Activated B cell treated with CpG ODN at 0.5 μM for 24 hours (primary cell): ENCODE results near the gene ZBTB37. TPM values are rescaled to one million over a fixed set of nuclear protein-coding genes. Genes with fewer than 3 reads are reported as not detected.
"Not testable (repeated sequence)": the region's sequence is repeated elsewhere in the genome, so short reads cannot be mapped to it uniquely, and the experiment has no call there.

Experiments used
- ATAC-seq: fragments of 200-7000 bp; cut with Tn5 transposase; one replicate; pipeline ENCODE4 v1.10.0; 2021; ENCODE audit warnings: low read depth, mild to moderate bottlenecking, moderate library complexity
- CTCF ChIA-PET: fragments of 350-600 bp; sonication (Branson Sonifier 250); formaldehyde crosslinking; loops from one replicate; lab custom pipeline; 2021; ENCODE audit warnings: antibody characterized with exemption; lab: Charles Lee
- POLR2A ChIA-PET: fragments of 350-600 bp; sonication (Branson Sonifier 250); formaldehyde crosslinking; loops from one replicate; lab custom pipeline; 2021; ENCODE audit warnings: antibody characterized with exemption; lab: Charles Lee
- DNase-seq: peaks from one replicate; pipeline ENCODE4 v3.0.0; 2022
- H3K27ac Mint-ChIP-seq: one replicate; pipeline ENCODE4 v1.8.0; 2020; ENCODE audit warnings: mixed read lengths
- H3K27me3 Mint-ChIP-seq: one replicate; pipeline ENCODE4 v1.8.0; 2021; ENCODE audit warnings: mixed read lengths
- H3K36me3 Mint-ChIP-seq: one replicate; pipeline ENCODE4 v1.8.0; 2021; ENCODE audit warnings: low read depth, mixed read lengths
- H3K4me1 Mint-ChIP-seq: one replicate; pipeline ENCODE4 v1.8.0; 2021; ENCODE audit warnings: mixed read lengths
- H3K4me3 Mint-ChIP-seq: one replicate; pipeline ENCODE4 v1.8.0; 2020; ENCODE audit warnings: mild to moderate bottlenecking, mixed read lengths
- H3K9me3 Mint-ChIP-seq: one replicate; pipeline ENCODE4 v1.8.0; 2020; ENCODE audit warnings: mixed read lengths
- intact Hi-C: fragments of 100-400 bp; cut with micrococcal nuclease; formaldehyde crosslinking; loops from one replicate; pipeline ENCODE4 v1.15.1; 2024
- total RNA-seq: library from RNA; stranded (reverse); gene quantifications from 2 replicates; pipeline ENCODE4 v1.2.3, GENCODE V29; 2022
- TF ChIP-seq, protein P1 (sequence below): fragments of 200-600 bp; IDR thresholded peaks from one replicate; pipeline ENCODE4 v1.8.0; 2022; ENCODE audit warnings: antibody characterized with exemption, mild to moderate bottlenecking

The ZBTB37 gene
- total RNA-seq, 1 donor from 2014 or later: 24.6 TPM

DNA sequence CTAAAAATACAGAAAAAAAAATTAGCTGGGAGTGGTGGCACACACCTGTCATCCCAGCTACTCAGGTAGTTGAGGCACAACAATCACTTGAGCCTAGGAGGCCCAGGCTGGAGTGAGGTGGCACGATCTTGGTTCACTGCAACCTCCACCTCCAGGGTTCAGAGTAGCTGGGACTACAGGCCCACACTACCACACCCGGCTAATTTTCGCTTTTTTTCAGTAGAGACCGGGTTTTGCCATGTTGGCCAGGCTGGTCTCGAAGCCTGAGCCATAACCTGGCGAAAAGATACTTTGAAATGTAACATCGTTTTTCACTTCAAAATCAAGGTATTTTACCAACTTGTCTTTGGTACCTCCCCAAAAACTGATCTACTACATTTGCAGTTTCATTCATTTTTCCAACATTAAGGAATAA is 6.4 kb upstream of the ZBTB37 start:
- intact Hi-C loops: loop anchor here (10.0 kb wide), 1 partner anchor 883 kb away; no protein-coding TSS in a partner anchor
- peak overlapping the region; percentile 24 for H3K27ac Mint-ChIP-seq
- no peaks in the 10 kb centered on the region for H3K9me3 Mint-ChIP-seq
- H3K27me3 Mint-ChIP-seq: no peaks in the 10 kb centered on the region
- ChIA-PET POLR2A (interaction anchor here (1.6 to 1.7 kb wide), 2 partner anchors 37 to 448 kb away, joined by 3 to 11 read pairs; partner anchors contain the start of genes CENPL and DARS2), CTCF (no interaction called here)
- H3K36me3 Mint-ChIP-seq: peaks cover 74% of the 10 kb centered on the region
- ATAC-seq (no peak), DNase-seq (no peak)
- TF ChIP-seq, protein P1, sequence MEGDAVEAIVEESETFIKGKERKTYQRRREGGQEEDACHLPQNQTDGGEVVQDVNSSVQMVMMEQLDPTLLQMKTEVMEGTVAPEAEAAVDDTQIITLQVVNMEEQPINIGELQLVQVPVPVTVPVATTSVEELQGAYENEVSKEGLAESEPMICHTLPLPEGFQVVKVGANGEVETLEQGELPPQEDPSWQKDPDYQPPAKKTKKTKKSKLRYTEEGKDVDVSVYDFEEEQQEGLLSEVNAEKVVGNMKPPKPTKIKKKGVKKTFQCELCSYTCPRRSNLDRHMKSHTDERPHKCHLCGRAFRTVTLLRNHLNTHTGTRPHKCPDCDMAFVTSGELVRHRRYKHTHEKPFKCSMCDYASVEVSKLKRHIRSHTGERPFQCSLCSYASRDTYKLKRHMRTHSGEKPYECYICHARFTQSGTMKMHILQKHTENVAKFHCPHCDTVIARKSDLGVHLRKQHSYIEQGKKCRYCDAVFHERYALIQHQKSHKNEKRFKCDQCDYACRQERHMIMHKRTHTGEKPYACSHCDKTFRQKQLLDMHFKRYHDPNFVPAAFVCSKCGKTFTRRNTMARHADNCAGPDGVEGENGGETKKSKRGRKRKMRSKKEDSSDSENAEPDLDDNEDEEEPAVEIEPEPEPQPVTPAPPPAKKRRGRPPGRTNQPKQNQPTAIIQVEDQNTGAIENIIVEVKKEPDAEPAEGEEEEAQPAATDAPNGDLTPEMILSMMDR: no peak
- H3K4me3 Mint-ChIP-seq: no peak overlapping the region
- peaks cover 42% of the 10 kb centered on the region for H3K4me1 Mint-ChIP-seq

DNA sequence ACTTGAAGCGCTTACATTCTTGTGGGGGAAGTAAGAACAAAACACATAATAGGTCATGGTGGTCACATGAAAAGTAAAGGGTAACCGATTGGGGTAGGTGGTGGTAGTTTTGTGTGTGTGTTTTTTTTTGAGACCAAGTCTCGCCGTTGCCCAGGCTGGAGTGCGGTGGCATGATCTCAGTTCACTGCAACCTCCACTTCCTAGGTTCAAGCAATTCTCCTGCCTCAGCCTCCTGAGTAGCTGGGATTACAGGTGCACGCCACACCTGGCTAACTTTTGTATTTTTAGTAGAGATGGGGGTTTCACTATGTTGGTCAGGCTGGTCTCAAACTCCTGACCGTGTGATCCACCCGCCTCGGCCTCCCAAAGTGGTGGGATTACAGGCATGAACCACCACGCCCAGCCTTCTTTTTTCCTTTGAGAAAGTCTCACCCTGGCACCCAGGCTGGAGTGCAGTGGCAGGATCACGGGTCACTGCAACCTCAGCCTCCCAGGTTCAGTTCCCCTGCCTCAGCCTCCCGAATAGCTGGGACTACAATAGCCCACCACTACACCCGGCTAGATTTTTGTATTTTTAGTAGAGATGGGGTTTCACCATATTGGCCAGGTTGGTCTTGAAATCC is 5.9 kb upstream of the ZBTB37 start:
- H3K4me3 Mint-ChIP-seq, H3K9me3 Mint-ChIP-seq, DNase-seq, H3K27me3 Mint-ChIP-seq, CTCF ChIA-PET: not testable (repeated sequence)
- H3K4me1 Mint-ChIP-seq: peaks cover 47% of the 10 kb centered on the region
- peak overlapping the region; percentile 24 for H3K27ac Mint-ChIP-seq
- H3K36me3 Mint-ChIP-seq: peaks cover 75% of the 10 kb centered on the region
- POLR2A ChIA-PET: interaction anchor here (0.7 to 1.7 kb wide), 4 partner anchors 7 to 448 kb away, joined by 3 to 11 read pairs (median 5); partner anchors contain the start of genes CENPL and DARS2
- peak; percentile 10 for ATAC-seq
- intact Hi-C loops: loop anchor here (10.0 kb wide), 1 partner anchor 883 kb away; no protein-coding TSS in a partner anchor

DNA sequence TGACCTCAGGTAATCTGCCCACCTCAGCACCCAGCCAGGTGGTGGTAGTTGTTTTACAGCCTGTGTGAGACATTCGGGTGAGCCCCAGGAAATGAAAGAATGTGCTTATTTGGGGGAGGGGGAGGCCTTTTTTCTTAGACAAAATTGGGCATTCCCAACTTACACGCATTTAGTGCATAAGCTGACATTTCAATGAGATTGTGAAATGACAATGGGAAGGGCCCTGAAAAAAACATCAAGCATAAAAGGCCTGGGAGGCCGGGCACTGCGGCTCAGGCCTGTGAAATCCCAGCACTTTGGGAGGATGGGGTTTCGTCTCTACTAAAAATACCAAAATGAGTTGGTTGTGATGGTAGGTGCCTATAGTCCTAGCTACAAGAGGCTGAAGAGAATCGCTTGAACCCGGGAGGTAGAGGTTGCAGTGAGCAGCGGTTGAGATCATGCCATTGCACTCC is 5.4 kb upstream of the ZBTB37 start:
- Mint-ChIP-seq H3K4me1 (peaks cover 51% of the 10 kb centered on the region), H3K4me3 (no peak overlapping the region), H3K36me3 (peaks cover 75% of the 10 kb centered on the region), H3K27me3 (no peaks in the 10 kb centered on the region), H3K27ac (peak overlapping the region; percentile 24), H3K9me3 (no peaks in the 10 kb centered on the region)
- ChIA-PET CTCF (no interaction called here), POLR2A (interaction anchor here (0.7 to 1.6 kb wide), 4 partner anchors 8 to 445 kb away, joined by 3 to 6 read pairs (median 4); partner anchors contain the start of genes CENPL and DARS2)
- ATAC-seq: no peak
- intact Hi-C loops: loop anchor here (10.0 kb wide), 1 partner anchor 882 kb away; no protein-coding TSS in a partner anchor
- TF ChIP-seq, protein P1: no peak
- no peak for DNase-seq

DNA sequence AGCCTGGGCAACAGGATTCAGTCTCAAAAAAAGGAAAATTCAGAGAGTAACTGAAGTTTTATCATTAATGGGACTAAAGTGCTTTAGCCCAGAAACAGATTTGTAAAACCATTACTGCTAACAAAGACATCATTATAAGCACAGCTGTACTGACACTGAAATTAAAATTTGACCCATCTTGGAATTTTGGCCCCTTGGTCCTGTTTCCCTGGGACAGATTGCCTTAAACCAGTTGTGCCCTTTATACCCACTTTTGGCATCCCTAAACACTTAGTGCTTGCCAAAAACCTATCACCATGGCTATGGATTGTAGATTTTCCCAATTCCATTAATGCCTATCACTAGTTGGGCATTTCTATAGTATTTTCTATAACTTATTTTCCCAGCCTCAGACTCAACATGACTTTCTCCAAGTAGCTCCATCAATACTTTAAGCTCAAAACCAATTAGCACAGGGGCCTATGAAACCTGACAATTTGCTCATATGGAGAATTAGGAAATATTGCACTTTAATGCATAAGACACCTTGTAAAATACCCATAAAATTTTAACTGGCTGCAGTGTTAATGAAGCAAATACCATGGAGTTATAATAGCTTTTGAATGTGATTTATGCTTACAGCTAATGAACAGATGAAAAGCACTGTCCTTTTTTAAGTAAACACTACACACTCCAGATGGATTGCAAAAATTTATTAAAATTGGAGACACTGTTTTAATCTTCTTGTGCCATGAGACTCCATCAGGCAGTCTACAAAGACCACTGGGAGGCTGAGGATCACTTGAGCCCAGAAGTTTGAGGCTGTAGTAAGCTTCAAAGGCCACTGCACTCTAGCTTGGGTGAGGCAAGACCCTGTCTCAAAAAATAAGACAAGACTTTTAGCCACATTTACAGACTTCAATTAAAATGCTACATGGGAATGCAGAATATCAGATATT is 4.7 kb upstream of the ZBTB37 start:
- H3K27me3 Mint-ChIP-seq: no peaks in the 10 kb centered on the region
- no peak for ATAC-seq
- DNase-seq: no peak
- H3K27ac Mint-ChIP-seq: no peak overlapping the region
- no peaks in the 10 kb centered on the region for H3K9me3 Mint-ChIP-seq
- CTCF ChIA-PET: no interaction called here
- H3K36me3 Mint-ChIP-seq: peaks cover 73% of the 10 kb centered on the region
- peak overlapping the region; percentile 19 for H3K4me3 Mint-ChIP-seq
- TF ChIP-seq, protein P1: no peak
- intact Hi-C loops: loop anchor here (10.0 kb wide), 1 partner anchor 881 kb away; no protein-coding TSS in a partner anchor
- H3K4me1 Mint-ChIP-seq: peaks cover 53% of the 10 kb centered on the region
- POLR2A ChIA-PET: interaction anchor here (1.0 to 1.1 kb wide), 2 partner anchors 8 to 446 kb away, joined by 3 to 4 read pairs; no protein-coding TSS in a partner anchor

DNA sequence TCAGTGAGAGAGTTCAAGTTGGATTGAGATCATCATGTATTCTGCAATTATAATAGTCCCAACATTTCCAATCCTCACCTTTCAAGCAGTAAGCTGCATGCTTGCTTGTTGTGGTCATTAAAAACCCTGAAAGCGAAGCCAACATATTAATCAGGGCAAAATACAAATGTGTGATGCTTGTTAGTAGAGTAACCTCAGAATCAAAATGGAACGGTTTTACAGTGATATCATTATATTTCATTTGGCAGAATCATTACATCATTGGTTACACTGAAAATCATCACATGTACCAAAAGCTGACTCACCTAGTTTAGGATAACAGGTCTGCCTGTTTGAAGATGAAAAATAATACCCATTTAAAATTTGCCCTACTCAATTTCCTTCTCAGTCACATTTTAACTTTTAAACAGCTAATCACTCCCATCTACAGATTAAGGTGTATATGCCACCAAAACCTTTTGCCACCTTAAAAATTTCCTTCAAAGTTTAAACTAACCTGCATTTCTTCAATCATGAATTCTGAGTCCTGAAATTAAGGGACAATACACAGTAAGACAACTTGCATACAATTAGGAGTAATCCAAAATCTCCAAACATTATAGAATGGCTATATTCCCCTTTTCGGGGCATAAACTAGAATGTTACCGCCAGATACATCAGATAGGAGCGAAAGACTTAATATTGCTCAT is 3.9 kb upstream of the ZBTB37 start:
- POLR2A ChIA-PET: interaction anchor here (0.6 to 0.7 kb wide), 4 partner anchors 11 to 1319 kb away, joined by 3 to 5 read pairs (median 4); no protein-coding TSS in a partner anchor
- no peaks in the 10 kb centered on the region for H3K9me3 Mint-ChIP-seq
- intact Hi-C loops: loop anchor here (10.0 kb wide), 1 partner anchor 880 kb away; no protein-coding TSS in a partner anchor
- H3K27ac Mint-ChIP-seq: peak overlapping the region; percentile 20
- DNase-seq: no peak
- peaks cover 74% of the 10 kb centered on the region for H3K36me3 Mint-ChIP-seq
- H3K4me1 Mint-ChIP-seq: peaks cover 61% of the 10 kb centered on the region
- CTCF ChIA-PET: no interaction called here
- no peaks in the 10 kb centered on the region for H3K27me3 Mint-ChIP-seq
- H3K4me3 Mint-ChIP-seq: peak overlapping the region; percentile 97
- TF ChIP-seq, protein P1: no peak
- ATAC-seq: no peak
